Memory B cell (primary cell): ENCODE data around the gene USP17L22.
"Not testable (repeated sequence)": the region's sequence is repeated elsewhere in the genome, so short reads cannot be mapped to it uniquely, and the experiment has no call there.

Experiments
- ATAC-seq: fragments of 150-1000 bp; cut with Tn5 transposase; 2 replicates; pipeline ENCODE4 v1.10.0; 2021; ENCODE audit warnings: low read depth, mild to moderate bottlenecking, moderate library complexity
- DNase-seq, 2 donors: peaks; one replicate each; pipeline ENCODE4 v3.0.0; 2022; ENCODE audit warnings: low spot score in 2 of 2
- H3K27ac Mint-ChIP-seq: one replicate; pipeline ENCODE4 v1.8.0; 2022; ENCODE audit warnings: mild to moderate bottlenecking, moderate library complexity, mixed read lengths
- H3K27me3 Mint-ChIP-seq: one replicate; pipeline ENCODE4 v1.8.0; 2022; ENCODE audit warnings: mixed read lengths
- H3K36me3 Mint-ChIP-seq: one replicate; pipeline ENCODE4 v1.8.0; 2022; ENCODE audit warnings: mild to moderate bottlenecking, mixed read lengths
- H3K4me1 Mint-ChIP-seq: one replicate; pipeline ENCODE4 v1.8.0; 2022; ENCODE audit warnings: mixed read lengths
- H3K4me3 Mint-ChIP-seq: one replicate; pipeline ENCODE4 v1.8.0; 2022; ENCODE audit warnings: mild to moderate bottlenecking, moderate library complexity, mixed read lengths
- H3K9me3 Mint-ChIP-seq: one replicate; pipeline ENCODE4 v1.8.0; 2022; ENCODE audit warnings: mixed read lengths

USP17L22 gene

GRCh38 chr4:9267319-9267718 lies at the start of gene USP17L22:
Gene USP17L22 (plus strand): TSS chr4:9267619. CDS start chr4:9267619, 0 bp downstream.
- not testable (repeated sequence) for H3K4me3 Mint-ChIP-seq, H3K36me3 Mint-ChIP-seq, ATAC-seq, DNase-seq, H3K4me1 Mint-ChIP-seq, H3K27me3 Mint-ChIP-seq, H3K9me3 Mint-ChIP-seq, H3K27ac Mint-ChIP-seq

- not testable (repeated sequence) for H3K27me3 Mint-ChIP-seq, H3K4me1 Mint-ChIP-seq, H3K27ac Mint-ChIP-seq, ATAC-seq, H3K9me3 Mint-ChIP-seq, H3K4me3 Mint-ChIP-seq, H3K36me3 Mint-ChIP-seq, DNase-seq
Measured at GRCh38 chr4:9219852-9220251, 47.6 kb upstream of the USP17L22 start, which contains the start of gene USP17L12. Gene USP17L12 (plus strand): TSS chr4:9220152. CDS start chr4:9220152, 0 bp downstream.

GRCh38 chr4:9224596-9224995 lies 42.8 kb upstream of the USP17L22 start, which contains the start of gene USP17L13:
Gene USP17L13 (plus strand): TSS chr4:9224896. CDS start chr4:9224896, 0 bp downstream.
- not testable (repeated sequence) for H3K36me3 Mint-ChIP-seq, DNase-seq, H3K27me3 Mint-ChIP-seq, H3K27ac Mint-ChIP-seq, ATAC-seq, H3K4me3 Mint-ChIP-seq, H3K4me1 Mint-ChIP-seq, H3K9me3 Mint-ChIP-seq

- H3K4me1 Mint-ChIP-seq, H3K9me3 Mint-ChIP-seq, ATAC-seq, H3K36me3 Mint-ChIP-seq, H3K27me3 Mint-ChIP-seq, DNase-seq, H3K27ac Mint-ChIP-seq, H3K4me3 Mint-ChIP-seq: not testable (repeated sequence)
Measured at GRCh38 chr4:9230249-9230648, 37.2 kb upstream of the USP17L22 start.

- ATAC-seq, H3K4me3 Mint-ChIP-seq, DNase-seq, H3K27ac Mint-ChIP-seq, H3K4me1 Mint-ChIP-seq, H3K36me3 Mint-ChIP-seq, H3K27me3 Mint-ChIP-seq, H3K9me3 Mint-ChIP-seq: not testable (repeated sequence)
Measured at GRCh38 chr4:9234085-9234484, 33.3 kb upstream of the USP17L22 start, which contains the start of gene USP17L15. Gene USP17L15 (plus strand): TSS chr4:9234385. CDS start chr4:9234385, 0 bp downstream.

GRCh38 chr4:9238461-9238860 lies 29.0 kb upstream of the USP17L22 start:
- not testable (repeated sequence) for H3K4me1 Mint-ChIP-seq, H3K27me3 Mint-ChIP-seq, H3K9me3 Mint-ChIP-seq, H3K27ac Mint-ChIP-seq, ATAC-seq, DNase-seq, H3K4me3 Mint-ChIP-seq, H3K36me3 Mint-ChIP-seq

GRCh38 chr4:9243579-9243978 lies 23.8 kb upstream of the USP17L22 start, which contains the start of gene USP17L17:
Gene USP17L17 (plus strand): TSS chr4:9243879. CDS start chr4:9243879, 0 bp downstream.
- DNase-seq, H3K27me3 Mint-ChIP-seq, H3K9me3 Mint-ChIP-seq, H3K27ac Mint-ChIP-seq, H3K4me3 Mint-ChIP-seq, H3K36me3 Mint-ChIP-seq, ATAC-seq, H3K4me1 Mint-ChIP-seq: not testable (repeated sequence)

- not testable (repeated sequence) for H3K4me1 Mint-ChIP-seq, H3K9me3 Mint-ChIP-seq, H3K4me3 Mint-ChIP-seq, H3K36me3 Mint-ChIP-seq, DNase-seq, ATAC-seq, H3K27ac Mint-ChIP-seq, H3K27me3 Mint-ChIP-seq
Measured at GRCh38 chr4:9247953-9248680, 19.3 kb upstream of the USP17L22 start, which contains the start of gene USP17L18. Gene USP17L18 (plus strand): TSS chr4:9248630. CDS start chr4:9248630, 0 bp downstream.

- not testable (repeated sequence) for H3K4me3 Mint-ChIP-seq, H3K4me1 Mint-ChIP-seq, H3K36me3 Mint-ChIP-seq, H3K27ac Mint-ChIP-seq, ATAC-seq, DNase-seq, H3K9me3 Mint-ChIP-seq, H3K27me3 Mint-ChIP-seq
Measured at GRCh38 chr4:9253078-9253477, 14.3 kb upstream of the USP17L22 start, which contains the start of gene USP17L19. Gene USP17L19 (plus strand): TSS chr4:9253378. CDS start chr4:9253378, 0 bp downstream.

GRCh38 chr4:9257824-9258223 lies 9.6 kb upstream of the USP17L22 start, which contains the start of gene USP17L20:
Gene USP17L20 (plus strand): TSS chr4:9258124. CDS start chr4:9258124, 0 bp downstream.
- H3K36me3 Mint-ChIP-seq, H3K9me3 Mint-ChIP-seq, ATAC-seq, H3K27ac Mint-ChIP-seq, H3K4me1 Mint-ChIP-seq, H3K27me3 Mint-ChIP-seq, DNase-seq, H3K4me3 Mint-ChIP-seq: not testable (repeated sequence)

- not testable (repeated sequence) for H3K4me1 Mint-ChIP-seq, ATAC-seq
Measured at GRCh38 chr4:9262572-9262971, 4.8 kb upstream of the USP17L22 start, which contains the start of gene USP17L21. Gene USP17L21 (plus strand): TSS chr4:9262872. CDS start chr4:9262872, 0 bp downstream.

GRCh38 chr4:9271719-9272118 lies 4.3 kb downstream of the USP17L22 start:
- DNase-seq = peak in 1 of 2 donors; percentile 14
- not testable (repeated sequence) for H3K9me3 Mint-ChIP-seq, ATAC-seq, H3K27ac Mint-ChIP-seq, H3K4me1 Mint-ChIP-seq, H3K27me3 Mint-ChIP-seq, H3K4me3 Mint-ChIP-seq, H3K36me3 Mint-ChIP-seq

More at GRCh38 chr4:9262572-9262971, 4.8 kb upstream of the USP17L22 start, which contains the start of gene USP17L21:
- not testable (repeated sequence) for H3K9me3 Mint-ChIP-seq, H3K4me3 Mint-ChIP-seq, H3K27ac Mint-ChIP-seq, H3K27me3 Mint-ChIP-seq, H3K36me3 Mint-ChIP-seq, DNase-seq
